Testis (tissue), 2 donors: Measurements from ENCODE around the gene TMEM178B.

Experiments
- CTCF ChIP-seq, 3 experiments: fragments of 450-650 bp in 2 of 3; fragments of 200-600 bp in 1 of 3; sonication (generic) in 1 of 3; IDR thresholded peaks; one replicate each; pipeline ENCODE4 v1.5.1; 2016 to 2019; ENCODE audit warnings: antibody characterized with exemption in 3 of 3, mild to moderate bottlenecking in 2 of 3, moderate library complexity in 1 of 3
- POLR2A ChIP-seq: fragments of 450-650 bp; IDR thresholded peaks from one replicate; pipeline ENCODE4 v1.6.1; 2017; ENCODE audit warnings: antibody characterized with exemption, mild to moderate bottlenecking, moderate library complexity

- TF ChIP-seq POLR2A (no peak), CTCF (IDR thresholded peaks at IDR 0.05) (no peak)
Measured at GRCh38 chr7:141483044-141483443, 409.2 kb downstream of the TMEM178B start.
